ENCODE data around the gene COX7A1. TPM values are rescaled to one million over a fixed set of nuclear protein-coding genes. Genes with fewer than 3 reads are reported as not detected.

COX7A1 gene
- total RNA-seq, 1 donor from 2014 or later, result 2,839 TPM

DNA sequence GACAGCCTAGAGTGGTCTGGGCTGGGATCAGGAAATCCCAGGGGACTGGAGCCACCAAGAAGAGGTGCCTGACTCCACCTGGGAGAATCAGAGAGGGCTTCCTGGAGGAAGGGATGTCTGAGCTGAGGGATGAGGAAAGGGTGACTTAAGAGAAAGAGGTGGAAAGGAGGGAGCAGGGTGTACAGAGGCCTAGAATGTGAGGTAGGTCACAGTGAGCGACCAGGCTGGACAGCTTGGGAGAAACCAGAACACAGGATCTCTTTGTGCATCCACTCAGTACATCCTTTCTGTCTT, 36.0 kb downstream of the COX7A1 start:
- Histone ChIP-seq H3K4me1 (peaks cover 35% of the 10 kb centered on the region), H3K9me3 (replicated peaks) (no peaks in the 10 kb centered on the region), H3K4me3 (peak overlapping the region; percentile 83), H3K27ac (replicated peaks) (peak overlapping the region; percentile 93), H3K27me3 (ENCODE audit: low read depth) (no peaks in the 10 kb centered on the region), H3K36me3 (peaks cover 49% of the 10 kb centered on the region)
- TF ChIP-seq CTCF (IDR thresholded peaks at IDR 0.05; ENCODE audit: borderline replicate concordance), result no peak
- no peak for DNase-seq
- intact Hi-C loops (cut with micrococcal nuclease), result no loop called here

GRCh38 chr19:36115453-36116343, 36.5 kb downstream of the COX7A1 start, which contains the start of gene TBCB:
Gene TBCB (plus strand): TSS chr19:36115468. CDS start chr19:36115561, 93 bp downstream.
- Histone ChIP-seq H3K4me1 (peaks cover 35% of the 10 kb centered on the region), H3K36me3 (peaks cover 47% of the 10 kb centered on the region)
- no peak for TF ChIP-seq CTCF (IDR thresholded peaks at IDR 0.05; ENCODE audit: borderline replicate concordance)

DNA sequence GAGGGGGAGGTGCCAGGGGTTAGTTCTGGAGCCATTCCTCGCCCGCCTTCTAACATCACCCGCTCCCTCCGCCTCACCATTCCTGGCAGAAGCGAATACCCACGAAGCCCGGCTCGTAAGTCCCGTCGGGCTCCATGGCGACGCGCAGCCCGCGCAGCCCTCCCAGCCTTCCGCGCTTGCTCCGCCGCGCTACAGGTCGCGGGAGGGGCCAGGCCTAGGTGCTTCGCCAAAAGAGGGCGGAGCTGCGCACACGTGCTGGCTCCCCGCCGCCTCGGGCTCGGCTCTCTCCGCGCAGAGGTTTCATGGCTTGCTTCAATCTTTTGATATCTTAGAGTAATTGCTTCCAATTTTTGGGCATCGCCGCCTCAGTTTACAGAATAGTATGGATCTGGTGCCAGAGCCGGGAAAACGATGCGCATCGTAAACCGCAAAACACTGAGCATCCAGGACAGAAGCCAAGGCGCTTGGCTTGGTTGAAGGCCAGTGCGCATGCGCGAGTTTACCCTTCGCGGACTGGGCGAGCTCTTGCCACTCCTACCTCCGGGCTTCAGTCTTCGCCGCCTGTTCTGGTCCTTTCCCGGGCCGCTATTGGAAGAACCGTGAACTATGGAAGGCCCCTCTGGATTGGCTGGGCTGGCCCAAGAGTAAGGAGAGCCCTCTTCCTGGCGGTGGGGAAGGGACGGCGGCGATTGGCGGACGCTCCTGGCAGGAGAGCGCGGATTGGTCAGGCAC, 37.4 kb downstream of the COX7A1 start, which contains the start of gene POLR2I:
Gene POLR2I, minus strand, starts transcription at position 155 of the 732 bp plus-strand sequence. Its CDS starts 19 bp downstream, at position 136.
- Histone ChIP-seq H3K36me3 (peaks cover 44% of the 10 kb centered on the region), H3K4me1 (peaks cover 35% of the 10 kb centered on the region), H3K27me3 (ENCODE audit: low read depth) (no peaks in the 10 kb centered on the region), H3K27ac (replicated peaks) (peak within 1 kb of the TSS; percentile 93), H3K4me3 (peak within 1 kb of the TSS; percentile 83), H3K9me3 (replicated peaks) (no peaks in the 10 kb centered on the region)
- DNase-seq, result peak; percentile 99
- intact Hi-C loops (cut with micrococcal nuclease), result no loop called here
- TF ChIP-seq CTCF (IDR thresholded peaks at IDR 0.05; ENCODE audit: borderline replicate concordance), result no peak

More at GRCh38 chr19:36115453-36116343, 36.5 kb downstream of the COX7A1 start, which contains the start of gene TBCB:
- peak within 1 kb of the TSS; percentile 93 for H3K27ac ChIP-seq (replicated peaks)
- intact Hi-C loops (cut with micrococcal nuclease), result no loop called here
- no peaks in the 10 kb centered on the region for H3K27me3 ChIP-seq (ENCODE audit: low read depth)
- DNase-seq, result peak; percentile 86
- H3K9me3 ChIP-seq (replicated peaks), result no peaks in the 10 kb centered on the region
- peak within 1 kb of the TSS; percentile 83 for H3K4me3 ChIP-seq

DNA sequence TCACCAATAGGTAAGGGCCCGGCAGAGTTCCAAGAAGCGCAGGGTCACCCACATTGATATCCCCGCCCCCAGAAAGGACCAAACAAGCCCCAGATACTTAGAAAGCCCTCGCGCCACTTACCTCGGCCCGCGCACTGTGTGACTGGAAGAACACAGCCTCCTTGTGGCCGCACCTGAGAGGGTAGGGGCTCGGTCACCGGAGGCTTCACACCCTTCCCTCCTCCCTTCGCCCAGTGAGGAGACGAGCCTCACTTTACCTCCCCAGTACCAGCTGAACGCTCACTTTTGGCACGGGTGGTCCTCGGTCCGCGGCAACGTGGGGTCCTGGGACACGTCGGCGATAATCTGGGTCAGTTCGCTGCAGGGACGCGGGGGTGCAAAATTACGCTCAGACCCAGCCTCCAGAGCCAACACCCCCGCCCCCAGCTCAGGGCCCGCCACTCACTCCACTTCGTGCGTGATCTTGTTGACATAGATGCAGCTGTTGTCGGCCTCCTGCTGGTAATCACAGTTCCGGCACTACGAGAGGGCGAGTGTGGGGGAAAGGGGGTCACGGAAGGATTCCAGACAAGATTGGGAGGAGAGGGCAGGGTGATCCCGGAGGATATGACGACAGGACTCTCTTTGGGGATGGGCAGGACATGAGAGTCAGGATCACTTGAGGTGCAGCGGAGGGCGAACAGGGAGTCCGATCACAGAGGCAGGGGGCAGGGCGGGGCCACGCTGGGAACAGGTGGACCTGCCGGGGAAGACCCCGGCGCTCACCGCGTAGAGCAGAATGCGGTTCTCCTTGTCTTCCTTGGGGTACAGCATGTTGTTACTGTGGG, 38.1 kb downstream of the COX7A1 start:
- Histone ChIP-seq H3K9me3 (replicated peaks) (no peaks in the 10 kb centered on the region), H3K27ac (replicated peaks) (peak overlapping the region; percentile 93), H3K4me1 (peaks cover 35% of the 10 kb centered on the region), H3K27me3 (ENCODE audit: low read depth) (no peaks in the 10 kb centered on the region), H3K36me3 (peaks cover 41% of the 10 kb centered on the region), H3K4me3 (peak overlapping the region; percentile 83)
- no peak for TF ChIP-seq CTCF (IDR thresholded peaks at IDR 0.05; ENCODE audit: borderline replicate concordance)
- intact Hi-C loops (cut with micrococcal nuclease), result no loop called here
- DNase-seq, result no peak

GRCh38 chr19:36113425-36113824, 38.8 kb downstream of the COX7A1 start:
- no peak for TF ChIP-seq CTCF (IDR thresholded peaks at IDR 0.05; ENCODE audit: borderline replicate concordance)
- peaks cover 34% of the 10 kb centered on the region for H3K36me3 ChIP-seq
- H3K27me3 ChIP-seq (ENCODE audit: low read depth), result no peaks in the 10 kb centered on the region
- H3K27ac ChIP-seq (replicated peaks), result no peak overlapping the region
- H3K9me3 ChIP-seq (replicated peaks), result no peaks in the 10 kb centered on the region
- H3K4me1 ChIP-seq, result peaks cover 35% of the 10 kb centered on the region
- DNase-seq, result no peak
- intact Hi-C loops (cut with micrococcal nuclease), result no loop called here
- peak overlapping the region; percentile 83 for H3K4me3 ChIP-seq

Measured in left ventricle myocardium inferior (tissue), 1 donor.